Measurements from ENCODE around the gene B9D1. TPM values are rescaled to one million over a fixed set of nuclear protein-coding genes. Genes with fewer than 3 reads are reported as not detected.

B9D1 gene
- total RNA-seq, 2 experiments from 2014 or later: 21.1 to 38.1 TPM

DNA sequence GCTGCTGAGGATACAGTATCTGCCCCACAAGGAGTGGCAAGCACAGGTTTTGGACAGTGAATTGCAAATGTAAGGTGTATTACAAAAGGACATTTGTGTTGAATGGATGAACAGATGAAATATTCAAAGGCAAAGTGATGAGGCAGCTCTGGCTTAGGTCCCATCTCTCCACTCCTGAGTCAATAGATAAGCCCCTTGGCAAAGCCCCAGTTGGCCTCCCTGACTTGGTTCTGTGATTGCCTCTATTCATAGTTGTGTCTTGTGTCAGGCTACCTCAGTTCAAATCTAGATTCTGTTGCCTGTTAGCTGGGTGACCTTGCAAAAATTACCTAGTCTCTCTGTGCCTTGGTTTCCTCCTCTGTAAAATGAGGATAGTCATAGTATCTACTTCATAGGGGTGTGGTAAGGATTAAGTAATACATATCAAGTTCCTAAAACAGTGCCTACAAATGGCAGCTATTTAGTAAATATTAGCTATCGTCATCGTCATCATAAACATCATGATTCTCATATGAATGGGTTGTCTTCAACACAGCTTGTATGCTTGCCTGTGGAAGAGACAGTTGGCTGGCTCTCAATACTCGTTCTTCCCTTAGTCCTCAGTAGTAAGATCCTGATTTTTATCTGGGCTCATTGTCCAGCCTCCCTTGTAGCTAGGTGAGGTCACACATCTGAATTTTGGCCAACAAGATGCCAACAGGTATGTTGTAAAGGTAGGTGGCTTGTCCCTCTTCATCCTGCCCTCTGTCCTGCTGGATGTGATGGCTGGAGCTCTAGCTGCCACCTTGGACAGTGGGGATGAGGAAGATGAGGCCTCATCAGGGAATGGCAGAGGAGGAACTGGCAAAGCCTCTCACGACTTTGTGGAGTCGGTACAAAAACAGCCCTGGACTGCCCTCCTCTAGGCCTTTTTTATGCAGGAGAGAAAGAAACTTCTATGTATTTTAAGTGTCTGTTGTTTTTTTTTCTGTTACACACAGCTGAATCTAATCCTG is 26.6 kb upstream of the B9D1 start:
- peaks cover 11% of the 10 kb centered on the region for H3K4me1 ChIP-seq (ENCODE audit: insufficient read depth, low read length, poor library complexity, severe bottlenecking)
- DNase-seq (ENCODE audit: low spot score): no peak
- no peaks in the 10 kb centered on the region for H3K79me2 ChIP-seq (ENCODE audit: insufficient read depth, low read depth, low read length)
- no peaks in the 10 kb centered on the region for H3K36me3 ChIP-seq (ENCODE audit: insufficient read depth, low read length)
- H3K9me3 ChIP-seq (ENCODE audit: low read length): no peaks in the 10 kb centered on the region
- BruUV-seq (replicated peaks): no TSS peak
- ChIA-PET CTCF (ENCODE audit: unreplicated experiment) (interaction anchor here (1.3 kb wide), 1 partner anchor 11 kb away, joined by 4 read pairs; no protein-coding TSS in a partner anchor), POLR2A (interaction anchor here (2.9 kb wide), 1 partner anchor 11 kb away, joined by 19 read pairs; the partner anchor contains the start of gene MAPK7)
- H4K20me1 ChIP-seq (ENCODE audit: insufficient read depth, low read length): no peaks in the 10 kb centered on the region
- no peak for TF ChIP-seq EZH2phosphoT487 (IDR thresholded peaks at IDR 0.05; ENCODE audit: borderline replicate concordance, low read depth, low read length)
- TF ChIP-seq, protein P1, sequence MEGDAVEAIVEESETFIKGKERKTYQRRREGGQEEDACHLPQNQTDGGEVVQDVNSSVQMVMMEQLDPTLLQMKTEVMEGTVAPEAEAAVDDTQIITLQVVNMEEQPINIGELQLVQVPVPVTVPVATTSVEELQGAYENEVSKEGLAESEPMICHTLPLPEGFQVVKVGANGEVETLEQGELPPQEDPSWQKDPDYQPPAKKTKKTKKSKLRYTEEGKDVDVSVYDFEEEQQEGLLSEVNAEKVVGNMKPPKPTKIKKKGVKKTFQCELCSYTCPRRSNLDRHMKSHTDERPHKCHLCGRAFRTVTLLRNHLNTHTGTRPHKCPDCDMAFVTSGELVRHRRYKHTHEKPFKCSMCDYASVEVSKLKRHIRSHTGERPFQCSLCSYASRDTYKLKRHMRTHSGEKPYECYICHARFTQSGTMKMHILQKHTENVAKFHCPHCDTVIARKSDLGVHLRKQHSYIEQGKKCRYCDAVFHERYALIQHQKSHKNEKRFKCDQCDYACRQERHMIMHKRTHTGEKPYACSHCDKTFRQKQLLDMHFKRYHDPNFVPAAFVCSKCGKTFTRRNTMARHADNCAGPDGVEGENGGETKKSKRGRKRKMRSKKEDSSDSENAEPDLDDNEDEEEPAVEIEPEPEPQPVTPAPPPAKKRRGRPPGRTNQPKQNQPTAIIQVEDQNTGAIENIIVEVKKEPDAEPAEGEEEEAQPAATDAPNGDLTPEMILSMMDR (conservative IDR thresholded peaks at IDR 0.05; ENCODE audit: low read length): no peak
- intact Hi-C loops (cut with micrococcal nuclease; ENCODE audit: unreplicated experiment): no loop called here
- H3K27ac ChIP-seq (ENCODE audit: low read depth, low read length, poor library complexity, severe bottlenecking): no peak overlapping the region
- H3K9me2 ChIP-seq (ENCODE audit: insufficient read depth, low read length): no peaks in the 10 kb centered on the region
- no peak overlapping the region for H3K4me2 ChIP-seq (ENCODE audit: low read length)
- no peak overlapping the region for H3K4me3 ChIP-seq (ENCODE audit: low read depth, low read length, poor library complexity, severe bottlenecking)
- H2AFZ ChIP-seq (ENCODE audit: low read length): no peak overlapping the region

DNA sequence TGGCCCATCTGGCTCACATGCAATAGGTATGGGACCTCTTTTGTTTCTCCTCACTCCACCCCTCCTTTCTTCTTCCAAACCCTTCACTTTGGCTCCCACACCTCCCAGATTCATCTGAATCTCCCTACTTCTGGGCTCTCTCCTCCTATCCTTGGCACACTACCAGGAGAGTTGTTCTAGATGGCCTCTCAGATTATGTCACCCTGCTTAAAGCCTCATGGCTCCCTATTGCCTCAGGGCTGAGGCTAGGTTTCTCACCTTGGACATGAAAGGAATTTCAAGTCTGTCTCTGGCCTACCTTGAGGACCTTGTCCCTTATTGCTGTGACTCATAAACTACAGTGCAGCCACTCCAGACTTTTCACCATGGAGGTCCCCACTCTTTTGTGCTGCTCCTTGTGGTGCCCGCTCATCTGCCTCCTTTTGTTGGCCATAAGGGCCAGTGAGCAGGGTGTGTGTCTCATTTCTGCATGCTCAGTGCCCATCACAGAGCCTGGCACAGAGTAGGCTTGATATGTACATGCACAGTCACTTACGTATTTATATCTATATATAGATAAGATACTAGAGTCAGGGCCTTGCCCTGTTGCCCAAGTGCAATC is 25.5 kb upstream of the B9D1 start:
- Histone ChIP-seq H3K36me3 (ENCODE audit: insufficient read depth, low read length) (peaks cover 1% of the 10 kb centered on the region; the same call in 1 of the 2 replicates), H3K27ac (ENCODE audit: low read depth, low read length, poor library complexity, severe bottlenecking) (no peak overlapping the region), H3K79me2 (ENCODE audit: insufficient read depth, low read depth, low read length) (no peaks in the 10 kb centered on the region), H3K4me3 (ENCODE audit: low read depth, low read length, poor library complexity, severe bottlenecking) (no peak overlapping the region), H3K9me3 (ENCODE audit: low read length) (no peaks in the 10 kb centered on the region), H3K4me2 (ENCODE audit: low read length) (no peak overlapping the region), H3K4me1 (ENCODE audit: insufficient read depth, low read length, poor library complexity, severe bottlenecking) (peaks cover 11% of the 10 kb centered on the region), H3K9me2 (ENCODE audit: insufficient read depth, low read length) (no peaks in the 10 kb centered on the region), H2AFZ (ENCODE audit: low read length) (no peak overlapping the region), H4K20me1 (ENCODE audit: insufficient read depth, low read length) (no peaks in the 10 kb centered on the region)
- DNase-seq (ENCODE audit: low spot score): no peak
- intact Hi-C loops (cut with micrococcal nuclease; ENCODE audit: unreplicated experiment): no loop called here
- no TSS peak for BruUV-seq (replicated peaks)
- POLR2A ChIA-PET: interaction anchor here (2.9 kb wide), 1 partner anchor 10 kb away, joined by 19 read pairs; the partner anchor contains the start of gene MAPK7
- CTCF ChIA-PET (ENCODE audit: unreplicated experiment): no interaction called here
- TF ChIP-seq, protein P1 (conservative IDR thresholded peaks at IDR 0.05; ENCODE audit: low read length): no peak
- TF ChIP-seq EZH2phosphoT487 (IDR thresholded peaks at IDR 0.05; ENCODE audit: borderline replicate concordance, low read depth, low read length): no peak

All from OCI-LY7 (cell line).